Stimulated activated naive CD8-positive, alpha-beta T cell treated with anti-CD3 and anti-CD28 coated beads, Interleukin-15, Interleukin-2, amounts not matched to agents 100 U/mL and 50 U/mL, for 24 hours (primary cell): ENCODE results near the gene BCAT1.
"Not testable (repeated sequence)": the region's sequence is repeated elsewhere in the genome, so short reads cannot be mapped to it uniquely, and the experiment has no call there.

Source experiments
- ATAC-seq: fragments of 150-1000 bp; cut with Tn5 transposase; one replicate; pipeline ENCODE4 v1.10.0; 2021
- DNase-seq: peaks from one replicate; pipeline ENCODE4 v3.0.0; 2021

BCAT1 gene

GRCh38 chr12:24899503-24900075 lies 49.3 kb downstream of the BCAT1 start:
- no peak for ATAC-seq
- no peak for DNase-seq

GRCh38 chr12:24898606-24899005 lies 50.3 kb downstream of the BCAT1 start:
- no peak for DNase-seq
- no peak for ATAC-seq

- DNase-seq = no peak
- no peak for ATAC-seq
Measured at GRCh38 chr12:24898185-24898584, 50.7 kb downstream of the BCAT1 start.

GRCh38 chr12:24896171-24896570 lies 52.7 kb downstream of the BCAT1 start:
- ATAC-seq (no peak), DNase-seq (no peak)

- ATAC-seq = no peak
- DNase-seq = no peak
Measured at GRCh38 chr12:24895612-24896011, 53.3 kb downstream of the BCAT1 start.

- ATAC-seq (no peak), DNase-seq (no peak)
Measured at GRCh38 chr12:24894879-24895278, 54.0 kb downstream of the BCAT1 start.

- ATAC-seq (no peak), DNase-seq (no peak)
Measured at GRCh38 chr12:24890048-24890803, 58.7 kb downstream of the BCAT1 start.

- no peak for ATAC-seq
- no peak for DNase-seq
Measured at GRCh38 chr12:24889411-24889810, 59.5 kb downstream of the BCAT1 start.

GRCh38 chr12:24888813-24889212 lies 60.1 kb downstream of the BCAT1 start:
- DNase-seq (no peak), ATAC-seq (no peak)

- ATAC-seq (no peak), DNase-seq (no peak)
Measured at GRCh38 chr12:24884911-24885310, 64.0 kb downstream of the BCAT1 start.

GRCh38 chr12:24881724-24882371 lies 67.1 kb downstream of the BCAT1 start:
- ATAC-seq = no peak
- no peak for DNase-seq

- ATAC-seq (no peak), DNase-seq (no peak)
Measured at GRCh38 chr12:24881227-24881626, 67.7 kb downstream of the BCAT1 start.

- no peak for DNase-seq
- no peak for ATAC-seq
Measured at GRCh38 chr12:24880732-24881131, 68.2 kb downstream of the BCAT1 start.

GRCh38 chr12:24879644-24880043 lies 69.3 kb downstream of the BCAT1 start:
- DNase-seq = no peak
- ATAC-seq = no peak

- DNase-seq (no peak), ATAC-seq (no peak)
Measured at GRCh38 chr12:24875014-24875413, 73.9 kb downstream of the BCAT1 start.

- no peak for ATAC-seq
Measured at GRCh38 chr12:24872211-24872610, 76.7 kb downstream of the BCAT1 start.

GRCh38 chr12:24866139-24866538 lies 82.8 kb downstream of the BCAT1 start:
- not testable (repeated sequence) for DNase-seq, ATAC-seq

More at GRCh38 chr12:24872211-24872610, 76.7 kb downstream of the BCAT1 start:
- DNase-seq = no peak

GRCh38 chr12:24864796-24865125 lies 84.1 kb downstream of the BCAT1 start:
- ATAC-seq (no peak), DNase-seq (no peak)

- DNase-seq = no peak
- ATAC-seq = no peak
Measured at GRCh38 chr12:24861766-24862540, 86.9 kb downstream of the BCAT1 start.

- DNase-seq = no peak
- ATAC-seq = no peak
Measured at GRCh38 chr12:24860546-24860945, 88.4 kb downstream of the BCAT1 start.

- ATAC-seq (no peak), DNase-seq (no peak)
Measured at GRCh38 chr12:24856541-24856940, 92.4 kb downstream of the BCAT1 start.

GRCh38 chr12:24854908-24855307 lies 94.0 kb downstream of the BCAT1 start:
- DNase-seq = no peak
- ATAC-seq = no peak

GRCh38 chr12:24854017-24854416 lies 94.9 kb downstream of the BCAT1 start:
- ATAC-seq = no peak

More at GRCh38 chr12:24854017-24854416, 94.9 kb downstream of the BCAT1 start:
- DNase-seq = no peak
